ENCODE results near the gene ETNK1.

- TF ChIP-seq CTCF (conservative IDR thresholded peaks at IDR 0.05 in 1 of 2, IDR thresholded peaks at IDR 0.05 in 1 of 2; ENCODE audit: low read depth in 1 of 2, low read length in 2 of 2) (no peak), EZH2 (IDR thresholded peaks at IDR 0.05; ENCODE audit: low read length, missing control alignments) (no peak)
Observed at GRCh38 chr12:22687361-22688076, 62.5 kb downstream of the ETNK1 start.

All from fibroblast of lung (primary cell).